ENCODE results near the gene HLA-B.

HLA-B gene

GRCh38 chr6:31366693-31367470, 9.9 kb upstream of the HLA-B start:
- peaks cover 4% of the 10 kb centered on the region for H3K36me3 Mint-ChIP-seq
- peak overlapping the region; percentile 73 for H3K4me3 Mint-ChIP-seq
- H3K27ac Mint-ChIP-seq: peak overlapping the region; percentile 34
- ATAC-seq: peak; percentile 98
- peak; percentile 90 to 94 for DNase-seq (ENCODE audit: low spot score in 2 of 2)
- H3K9me3 Mint-ChIP-seq: peaks cover under 1% of the 10 kb centered on the region
- H3K4me1 Mint-ChIP-seq: peaks cover 19% of the 10 kb centered on the region

DNA sequence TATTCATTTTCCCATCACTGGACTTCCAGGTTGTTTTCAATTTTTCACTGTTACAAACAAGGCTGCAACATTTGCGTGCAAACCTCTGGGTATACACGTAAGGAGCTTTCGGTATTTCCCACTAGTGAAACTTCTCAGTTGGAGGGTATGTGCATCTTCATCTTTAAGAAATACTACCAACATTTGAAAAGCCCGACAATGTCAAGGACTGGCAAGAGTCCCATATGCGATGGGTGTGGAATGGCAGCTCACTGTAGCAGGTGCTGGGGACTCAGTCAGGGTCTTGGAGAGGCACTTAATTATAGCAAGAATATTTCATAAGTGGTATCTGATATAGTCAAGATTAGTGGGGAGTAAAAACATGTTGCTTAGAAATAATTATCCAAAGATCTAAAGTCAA, 8.9 kb upstream of the HLA-B start:
- Mint-ChIP-seq H3K4me1 (peaks cover 17% of the 10 kb centered on the region), H3K4me3 (peak overlapping the region; percentile 73), H3K27ac (no peak overlapping the region), H3K36me3 (peaks cover 4% of the 10 kb centered on the region), H3K9me3 (peaks cover 2% of the 10 kb centered on the region)
- ATAC-seq (no peak), DNase-seq (ENCODE audit: low spot score in 2 of 2) (no peak)

GRCh38 chr6:31363811-31364210, 6.8 kb upstream of the HLA-B start:
- H3K27ac Mint-ChIP-seq: no peak overlapping the region
- peaks cover 4% of the 10 kb centered on the region for H3K36me3 Mint-ChIP-seq
- peak; percentile 39 for ATAC-seq
- DNase-seq (ENCODE audit: low spot score in 2 of 2): no peak
- no peak overlapping the region for H3K4me3 Mint-ChIP-seq
- H3K4me1 Mint-ChIP-seq: peaks cover 30% of the 10 kb centered on the region
- peaks cover 3% of the 10 kb centered on the region for H3K9me3 Mint-ChIP-seq

DNA sequence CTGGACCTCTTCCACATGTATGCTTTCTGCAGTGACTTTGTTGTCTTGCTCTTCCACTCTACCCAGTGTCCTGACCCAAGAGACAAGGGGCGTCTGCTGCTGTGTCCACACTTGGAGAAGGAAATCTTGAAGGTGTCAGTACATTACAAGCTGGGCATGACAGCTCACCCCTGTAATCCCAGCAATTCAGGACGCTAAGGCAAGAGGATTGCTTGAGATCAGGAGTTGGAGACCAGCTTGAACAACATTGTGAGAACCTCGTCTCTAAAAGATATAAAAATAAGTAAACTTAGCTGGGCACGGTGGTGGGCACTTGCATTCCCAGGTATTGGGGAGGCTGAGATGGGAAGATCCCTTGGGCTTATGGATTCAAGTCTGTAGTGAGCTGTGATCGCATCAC, 5.8 kb upstream of the HLA-B start:
- H3K36me3 Mint-ChIP-seq: peaks cover 13% of the 10 kb centered on the region
- peaks cover 3% of the 10 kb centered on the region for H3K9me3 Mint-ChIP-seq
- no peak overlapping the region for H3K4me3 Mint-ChIP-seq
- DNase-seq (ENCODE audit: low spot score in 2 of 2) (peak in 1 of 2 donors; percentile 46), ATAC-seq (no peak)
- H3K4me1 Mint-ChIP-seq: peaks cover 40% of the 10 kb centered on the region
- peak overlapping the region; percentile 58 for H3K27ac Mint-ChIP-seq

DNA sequence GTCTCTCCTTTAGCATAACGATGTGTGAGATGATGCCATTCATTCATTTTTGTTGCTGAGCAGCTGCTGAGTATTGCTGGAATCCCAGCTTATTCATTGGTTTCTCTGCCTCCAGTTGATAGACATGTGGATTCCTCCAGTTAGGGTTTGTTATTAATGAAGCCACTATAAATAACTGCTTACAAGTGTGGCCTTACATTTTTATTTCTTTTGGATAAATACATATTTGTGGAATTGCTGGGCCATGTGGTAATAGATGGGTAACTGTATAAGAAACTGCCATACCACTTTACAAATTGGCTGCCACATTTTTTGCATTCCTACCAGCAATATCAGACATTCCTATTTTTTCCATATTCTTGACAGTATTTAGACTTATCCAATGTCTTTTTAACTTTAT, 2.6 kb upstream of the HLA-B start:
- Mint-ChIP-seq H3K4me1 (peaks cover 47% of the 10 kb centered on the region), H3K4me3 (peak overlapping the region; percentile 94), H3K27ac (peak overlapping the region; percentile 32), H3K9me3 (peaks cover 3% of the 10 kb centered on the region), H3K36me3 (peaks cover 41% of the 10 kb centered on the region)
- DNase-seq (ENCODE audit: low spot score in 2 of 2) (no peak), ATAC-seq (no peak)

DNA sequence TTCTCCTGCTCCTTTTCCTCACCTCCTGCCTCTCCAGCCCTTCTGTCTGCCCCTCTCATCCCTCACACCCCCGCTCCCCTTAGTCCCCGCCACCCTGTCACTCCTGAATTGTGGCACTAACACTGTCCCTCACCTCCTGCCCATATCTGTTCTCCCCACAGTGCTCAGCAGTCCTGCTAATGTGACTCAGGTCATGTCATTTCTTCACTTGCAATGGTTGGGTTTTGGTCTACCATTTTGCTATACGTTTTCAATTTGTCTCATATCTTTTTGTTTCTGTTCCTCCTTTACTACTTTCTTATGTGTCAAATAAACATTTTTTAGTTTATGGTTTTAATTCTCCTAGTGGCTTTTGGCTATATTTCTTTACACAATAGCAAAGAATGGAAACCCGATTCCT, 1.3 kb upstream of the HLA-B start:
- peak; percentile 20 to 60 for DNase-seq (ENCODE audit: low spot score in 2 of 2)
- ATAC-seq: peak; percentile 65
- Mint-ChIP-seq H3K4me1 (peaks cover 50% of the 10 kb centered on the region), H3K4me3 (peak overlapping the region; percentile 94), H3K27ac (peak overlapping the region; percentile 94), H3K36me3 (peaks cover 53% of the 10 kb centered on the region), H3K9me3 (peaks cover 3% of the 10 kb centered on the region)

- peaks cover 3% of the 10 kb centered on the region for H3K9me3 Mint-ChIP-seq
- peak overlapping the region; percentile 94 for H3K27ac Mint-ChIP-seq
- peaks cover 58% of the 10 kb centered on the region for H3K36me3 Mint-ChIP-seq
- no peak for ATAC-seq
- peaks cover 54% of the 10 kb centered on the region for H3K4me1 Mint-ChIP-seq
- DNase-seq (ENCODE audit: low spot score in 2 of 2): peak in 1 of 2 donors; percentile 45
- H3K4me3 Mint-ChIP-seq: peak overlapping the region; percentile 94
These were observed 907 bp upstream of the HLA-B start for GRCh38 chr6:31357886-31358285.

DNA sequence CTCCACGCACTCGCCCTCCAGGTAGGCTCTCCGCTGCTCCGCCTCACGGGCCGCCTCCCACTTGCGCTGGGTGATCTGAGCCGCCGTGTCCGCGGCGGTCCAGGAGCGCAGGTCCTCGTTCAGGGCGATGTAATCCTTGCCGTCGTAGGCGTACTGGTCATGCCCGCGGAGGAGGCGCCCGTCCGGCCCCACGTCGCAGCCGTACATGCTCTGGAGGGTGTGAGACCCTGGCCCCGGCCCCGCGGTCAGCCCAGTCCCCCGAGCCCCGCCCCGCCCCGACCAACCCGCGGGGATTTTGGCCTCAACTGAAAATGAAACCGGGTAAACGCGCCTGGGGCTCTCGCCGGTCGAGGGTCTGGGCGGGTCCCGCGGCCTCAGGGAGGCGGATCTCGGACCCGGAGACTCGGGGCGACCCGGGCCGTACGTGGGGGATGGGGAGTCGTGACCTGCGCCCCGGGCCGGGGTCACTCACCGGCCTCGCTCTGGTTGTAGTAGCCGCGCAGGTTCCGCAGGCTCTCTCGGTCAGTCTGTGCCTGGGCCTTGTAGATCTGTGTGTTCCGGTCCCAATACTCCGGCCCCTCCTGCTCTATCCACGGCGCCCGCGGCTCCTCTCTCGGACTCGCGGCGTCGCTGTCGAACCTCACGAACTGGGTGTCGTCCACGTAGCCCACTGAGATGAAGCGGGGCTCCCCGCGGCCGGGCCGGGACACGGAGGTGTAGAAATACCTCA, 598 bp downstream of the HLA-B start:
- peaks cover 73% of the 10 kb centered on the region for H3K36me3 Mint-ChIP-seq
- H3K4me3 Mint-ChIP-seq: peak overlapping the region; percentile 94
- peaks cover 68% of the 10 kb centered on the region for H3K4me1 Mint-ChIP-seq
- peaks cover 3% of the 10 kb centered on the region for H3K9me3 Mint-ChIP-seq
- H3K27ac Mint-ChIP-seq: peak overlapping the region; percentile 94
- peak; percentile 4 for ATAC-seq
- DNase-seq (ENCODE audit: low spot score in 2 of 2): peak; percentile 43 to 85

DNA sequence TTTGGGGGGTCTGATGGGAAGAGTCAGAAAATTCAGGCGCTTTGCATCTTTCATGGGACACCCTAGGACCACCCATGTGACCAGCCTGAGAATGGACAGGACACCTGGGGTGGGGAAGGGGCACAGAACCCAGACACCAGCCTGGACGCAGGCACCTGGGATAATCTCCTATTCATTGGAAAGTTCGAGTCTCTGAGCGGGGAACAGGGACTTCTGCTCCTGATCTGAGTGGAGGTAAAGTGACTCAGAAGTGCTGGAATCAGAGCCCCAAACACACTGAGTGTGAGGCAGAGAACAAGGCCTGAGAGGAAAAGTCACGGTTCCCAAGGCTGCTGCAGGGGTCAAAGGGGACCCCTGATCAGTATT, 1.4 kb downstream of the HLA-B start:
- Mint-ChIP-seq H3K27ac (peak overlapping the region; percentile 94), H3K4me3 (peak overlapping the region; percentile 94), H3K9me3 (no peaks in the 10 kb centered on the region), H3K4me1 (peaks cover 76% of the 10 kb centered on the region), H3K36me3 (peaks cover 81% of the 10 kb centered on the region)
- DNase-seq (ENCODE audit: low spot score in 2 of 2) (no peak), ATAC-seq (no peak)

DNA sequence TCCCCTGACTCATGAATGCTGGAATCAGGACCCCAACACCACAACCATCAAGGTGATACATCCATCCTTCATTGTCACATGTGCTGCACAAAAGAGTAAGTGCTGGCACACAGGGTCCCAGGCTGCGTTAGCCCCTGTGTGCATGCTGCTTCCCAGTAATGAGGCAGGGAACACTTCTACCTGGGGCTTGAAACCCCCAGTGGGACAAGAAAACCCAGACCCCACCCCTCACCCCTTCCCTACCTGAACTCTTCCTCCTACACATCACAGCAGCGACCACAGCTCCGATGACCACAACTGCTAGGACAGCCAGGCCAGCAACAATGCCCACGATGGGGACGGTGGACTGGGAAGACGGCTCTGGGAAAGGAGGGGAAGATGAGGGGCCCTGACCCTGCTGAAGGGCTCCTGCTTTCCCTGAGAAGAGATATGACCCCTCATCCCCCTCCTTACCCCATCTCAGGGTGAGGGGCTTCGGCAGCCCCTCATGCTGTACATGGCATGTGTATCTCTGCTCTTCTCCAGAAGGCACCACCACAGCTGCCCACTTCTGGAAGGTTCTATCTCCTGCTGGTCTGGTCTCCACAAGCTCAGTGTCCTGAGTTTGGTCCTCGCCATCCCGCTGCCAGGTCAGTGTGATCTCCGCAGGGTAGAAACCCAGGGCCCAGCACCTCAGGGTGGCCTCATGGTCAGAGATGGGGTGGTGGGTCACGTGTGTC, 2.0 kb downstream of the HLA-B start:
- ATAC-seq (no peak), DNase-seq (ENCODE audit: low spot score in 2 of 2) (peak in 1 of 2 donors; percentile 55)
- H3K4me3 Mint-ChIP-seq: peak overlapping the region; percentile 94
- peaks cover 81% of the 10 kb centered on the region for H3K4me1 Mint-ChIP-seq
- peak overlapping the region; percentile 94 for H3K27ac Mint-ChIP-seq
- peaks cover 86% of the 10 kb centered on the region for H3K36me3 Mint-ChIP-seq
- no peaks in the 10 kb centered on the region for H3K9me3 Mint-ChIP-seq

DNA sequence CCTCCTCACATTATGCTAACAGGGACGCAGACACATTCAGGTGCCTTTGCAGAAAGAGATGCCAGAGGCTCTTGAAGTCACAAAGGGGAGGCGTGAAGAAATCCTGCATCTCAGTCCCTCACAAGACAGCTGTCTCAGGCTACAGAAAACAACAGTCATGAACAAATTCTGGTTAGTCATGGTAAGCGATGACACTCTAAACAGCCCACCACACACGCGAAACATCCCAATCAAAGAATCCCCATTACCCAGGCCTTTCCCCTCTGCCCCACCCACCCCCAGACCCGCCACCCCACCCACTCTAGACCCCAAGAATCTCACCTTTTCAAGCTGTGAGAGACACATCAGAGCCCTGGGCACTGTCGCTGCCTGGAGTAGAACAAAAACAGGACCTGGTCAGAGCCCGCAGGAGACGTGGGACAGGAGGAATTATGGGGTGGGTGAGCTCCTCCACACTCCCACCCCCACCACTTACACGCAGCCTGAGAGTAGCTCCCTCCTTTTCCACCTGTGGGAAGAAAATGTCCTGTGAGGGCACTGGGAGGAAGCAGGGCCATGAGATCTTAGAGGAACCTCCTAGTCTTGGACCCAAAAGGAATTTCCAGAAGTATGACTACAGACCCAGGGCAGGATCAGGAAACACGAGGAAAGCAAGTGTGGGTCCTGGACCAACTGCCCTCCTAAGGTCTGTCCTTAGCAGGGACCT, 2.7 kb downstream of the HLA-B start:
- DNase-seq (ENCODE audit: low spot score in 2 of 2) (no peak), ATAC-seq (peak; percentile 1)
- Mint-ChIP-seq H3K9me3 (no peaks in the 10 kb centered on the region), H3K4me1 (peaks cover 79% of the 10 kb centered on the region), H3K4me3 (peak overlapping the region; percentile 94), H3K27ac (peak overlapping the region; percentile 94), H3K36me3 (peaks cover 88% of the 10 kb centered on the region)

DNA sequence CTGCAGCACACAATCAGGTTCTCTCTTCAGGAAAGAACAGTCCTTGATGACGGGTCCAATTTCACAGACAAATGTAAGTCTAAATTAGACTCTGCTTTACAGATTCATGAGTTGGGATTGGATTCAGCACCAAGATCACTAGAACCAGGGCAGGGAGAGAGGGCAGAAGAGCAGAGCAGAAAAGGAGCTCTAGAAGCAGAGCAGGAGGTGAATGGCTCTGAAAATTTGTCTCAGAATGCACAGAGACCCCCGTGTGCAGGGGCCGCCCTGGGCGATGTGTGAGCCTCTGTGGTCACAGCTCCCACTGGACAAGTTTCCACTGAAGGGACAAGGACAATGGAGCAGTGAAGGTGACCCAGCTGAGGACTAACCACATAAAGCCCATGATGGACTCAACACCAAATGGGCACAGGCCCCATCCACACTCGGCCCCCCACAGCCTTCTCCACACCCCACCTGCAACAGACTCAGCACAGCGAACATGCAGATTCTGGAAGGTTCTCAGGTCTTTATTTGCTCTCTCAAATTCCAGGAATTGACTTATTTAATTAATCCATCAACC, 3.5 kb downstream of the HLA-B start:
- Mint-ChIP-seq H3K4me1 (peaks cover 72% of the 10 kb centered on the region), H3K27ac (peak overlapping the region; percentile 94), H3K9me3 (no peaks in the 10 kb centered on the region)

GRCh38 chr6:31352683-31353383, 4.1 kb downstream of the HLA-B start:
- Mint-ChIP-seq H3K4me3 (peak overlapping the region; percentile 94), H3K36me3 (peaks cover 80% of the 10 kb centered on the region), H3K9me3 (no peaks in the 10 kb centered on the region), H3K4me1 (peaks cover 65% of the 10 kb centered on the region), H3K27ac (peak overlapping the region; percentile 94)
- DNase-seq (ENCODE audit: low spot score in 2 of 2) (no peak), ATAC-seq (no peak)

More for the DNA sequence above, 3.5 kb downstream of the HLA-B start:
- H3K36me3 Mint-ChIP-seq: peaks cover 86% of the 10 kb centered on the region
- no peak for DNase-seq (ENCODE audit: low spot score in 2 of 2)
- ATAC-seq: no peak
- peak overlapping the region; percentile 94 for H3K4me3 Mint-ChIP-seq

DNA sequence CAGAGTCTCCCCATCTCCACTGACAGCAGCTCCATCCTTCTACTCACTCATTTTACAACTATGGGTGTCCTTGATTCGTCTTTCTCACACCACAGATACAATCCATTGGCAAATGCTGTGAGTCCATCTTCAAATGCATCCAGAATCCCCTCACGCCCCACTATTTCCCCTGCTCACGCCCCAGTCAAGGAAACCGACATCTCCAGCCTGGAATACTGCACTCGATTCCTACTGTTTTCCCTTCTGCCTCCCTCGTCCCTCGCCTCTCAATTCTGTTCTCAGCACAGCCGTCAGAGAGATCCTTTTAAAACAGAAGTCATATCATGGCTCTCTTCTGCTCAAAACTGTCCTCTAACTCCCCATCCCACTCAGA, 4.7 kb downstream of the HLA-B start:
- Mint-ChIP-seq H3K4me1 (peaks cover 63% of the 10 kb centered on the region), H3K36me3 (peaks cover 75% of the 10 kb centered on the region), H3K4me3 (peak overlapping the region; percentile 94), H3K9me3 (no peaks in the 10 kb centered on the region), H3K27ac (peak overlapping the region; percentile 94)
- ATAC-seq: peak; percentile 0
- no peak for DNase-seq (ENCODE audit: low spot score in 2 of 2)

Measured in stimulated activated effector memory CD8-positive, alpha-beta T cell treated with anti-CD3 and anti-CD28 coated beads, Interleukin-12 subunit alpha, Interleukin-12 subunit beta, amount 100 ng/mL, for 72 hours (primary cell).